Neural cell (in vitro differentiated cells): ENCODE measurements around the gene OPRD1. TPM values are rescaled to one million over a fixed set of nuclear protein-coding genes. Genes with fewer than 3 reads are reported as not detected.

Experiments used
- H2AFZ ChIP-seq: fragments of 200-600, 300-800 bp; sonication (generic), shearing (Covaris generic); 2 replicates; pipeline ENCODE4 v1.6.0; 2014; ENCODE audit warnings: low read depth, mild to moderate bottlenecking, antibody characterized with exemption, low read length, moderate library complexity
- H3F3A ChIP-seq: fragments of 200-600 bp; shearing (Covaris generic); 2 replicates; pipeline ENCODE4 v1.6.1; 2016; ENCODE audit warnings: mild to moderate bottlenecking, moderate library complexity, mixed read lengths, antibody characterized with exemption, low read length; ENCODE audit not compliant: insufficient read depth, poor library complexity, severe bottlenecking
- H3K27ac ChIP-seq: fragments of 200-600, 300-800 bp; sonication (generic), shearing (Covaris generic); 2 replicates; pipeline ENCODE4 v1.5.1; 2014; ENCODE audit warnings: mild to moderate bottlenecking, low read length, moderate library complexity
- H3K27me3 ChIP-seq: fragments of 300-800, 200-600 bp; sonication (generic), shearing (Covaris generic); 2 replicates; pipeline ENCODE4 v1.6.0; 2014; ENCODE audit warnings: mild to moderate bottlenecking, low read depth, low read length, moderate library complexity; ENCODE audit not compliant: insufficient read depth
- H3K36me3 ChIP-seq: fragments of 300-800, 200-600 bp; sonication (generic), shearing (Covaris generic); 2 replicates; pipeline ENCODE4 v1.5.1; 2014; ENCODE audit warnings: mild to moderate bottlenecking, antibody characterized with exemption, low read length, moderate library complexity; ENCODE audit not compliant: insufficient read depth
- H3K4me2 ChIP-seq: fragments of 300-800, 200-600 bp; sonication (generic), shearing (Covaris generic); 2 replicates; pipeline ENCODE4 v1.6.0; 2014; ENCODE audit warnings: mild to moderate bottlenecking, low read length
- H3K4me3 ChIP-seq: fragments of 300-800, 200-600 bp; sonication (generic), shearing (Covaris generic); 2 replicates; pipeline ENCODE4 v1.5.1; 2014; ENCODE audit warnings: mild to moderate bottlenecking, low read length, moderate library complexity
- H3K79me2 ChIP-seq: fragments of 200-600 bp; shearing (Covaris generic); replicated peaks from 2 replicates; pipeline ENCODE4 v1.6.0; 2014; ENCODE audit warnings: mild to moderate bottlenecking, low read length, moderate library complexity; ENCODE audit not compliant: insufficient read depth
- H3K9ac ChIP-seq: fragments of 300-800, 200-600 bp; sonication (generic), shearing (Covaris generic); 2 replicates; pipeline ENCODE4 v1.6.1; 2016; ENCODE audit warnings: mild to moderate bottlenecking, low read length, mixed read lengths
- H3K9me2 ChIP-seq: fragments of 200-600 bp; shearing (Covaris generic); 2 replicates; pipeline ENCODE4 v1.6.1; 2016; ENCODE audit warnings: mild to moderate bottlenecking, low read length, mixed read lengths; ENCODE audit not compliant: insufficient read depth
- H3K9me3 ChIP-seq: fragments of 200-600, 300-800 bp; sonication (generic), shearing (Covaris generic); 2 replicates; pipeline ENCODE4 v1.6.1; 2016; ENCODE audit warnings: mild to moderate bottlenecking, mixed run types, low read length, moderate library complexity, mixed read lengths
- H4K20me1 ChIP-seq: fragments of 200-600 bp; shearing (Covaris generic); 2 replicates; pipeline ENCODE4 v1.6.1; 2016; ENCODE audit warnings: mild to moderate bottlenecking, mixed run types; ENCODE audit not compliant: insufficient read depth
- EP300 ChIP-seq: fragments of 450-650 bp; conservative IDR thresholded peaks from 2 replicates; pipeline ENCODE4 v1.6.1; 2014; ENCODE audit warnings: antibody characterized with exemption, mild to moderate bottlenecking, moderate library complexity; ENCODE audit not compliant: poor library complexity, severe bottlenecking
- EZH2 ChIP-seq: fragments of 200-600, 300-800 bp; shearing (Covaris generic), sonication (generic); IDR thresholded peaks from 2 replicates; pipeline ENCODE4 v1.6.1; 2014; ENCODE audit warnings: antibody characterized with exemption, low read length, borderline replicate concordance, mild to moderate bottlenecking; ENCODE audit not compliant: insufficient read depth, poor library complexity, severe bottlenecking
- MXI1 ChIP-seq: fragments of 450-650 bp; conservative IDR thresholded peaks from 2 replicates; pipeline ENCODE4 v1.6.1; 2014; ENCODE audit warnings: antibody characterized with exemption, mild to moderate bottlenecking; ENCODE audit not compliant: poor library complexity, severe bottlenecking
- POLR2AphosphoS5 ChIP-seq: IDR thresholded peaks from 2 replicates; pipeline ENCODE4 v1.6.1; 2012
- RAD21 ChIP-seq: fragments of 450-650 bp; conservative IDR thresholded peaks from 2 replicates; pipeline ENCODE4 v1.6.1; 2014; ENCODE audit warnings: antibody characterized with exemption, mild to moderate bottlenecking, moderate library complexity
- SMC3 ChIP-seq: fragments of 450-650 bp; conservative IDR thresholded peaks from 2 replicates; pipeline ENCODE4 v1.6.1; 2014; ENCODE audit warnings: antibody characterized with exemption, mild to moderate bottlenecking, moderate library complexity; ENCODE audit not compliant: poor library complexity
- TAF1 ChIP-seq: IDR thresholded peaks from 2 replicates; pipeline ENCODE4 v1.6.1; 2012; ENCODE audit warnings: low read depth
- polyA plus RNA-seq: library from polyadenylated mRNA; depleted of rRNA; stranded (reverse); fragments of >200 nt; gene quantifications from 2 replicates; pipeline ENCODE4 v1.2.3, GENCODE V29; 2014
- TF ChIP-seq, protein P1 (sequence below): IDR thresholded peaks from 2 replicates; pipeline ENCODE4 v1.6.1; 2012; ENCODE audit warnings: borderline replicate concordance
- TF ChIP-seq, protein P2 (sequence below): fragments of 450-650 bp; IDR thresholded peaks from 2 replicates; pipeline ENCODE4 v1.5.1; 2014; ENCODE audit warnings: antibody characterized with exemption, mild to moderate bottlenecking, moderate library complexity; ENCODE audit not compliant: poor library complexity, severe bottlenecking

Gene OPRD1
- polyA plus RNA-seq, 1 donor from 2014 or later, result 0.09 TPM

DNA sequence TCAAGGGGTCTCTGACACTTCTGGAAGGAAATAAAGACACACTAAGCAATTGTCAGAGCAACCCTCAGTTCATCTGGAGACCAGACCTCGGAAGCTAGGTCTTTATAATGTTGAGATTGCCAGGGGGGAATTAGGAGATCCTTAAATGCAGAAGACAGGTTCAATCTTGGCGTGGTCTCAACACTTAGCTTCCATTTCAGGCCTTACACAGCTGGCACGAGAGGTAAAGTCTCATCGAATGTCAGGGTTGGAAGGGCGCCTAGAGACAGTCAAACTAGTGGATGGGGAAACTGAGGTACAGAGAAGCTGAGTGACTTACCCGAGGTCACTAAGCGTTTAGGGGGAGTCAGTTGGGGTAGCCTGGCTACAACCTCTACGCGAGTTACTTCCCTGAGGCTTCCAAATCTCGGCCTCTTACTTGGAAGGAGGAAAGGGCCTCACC, 101.8 kb downstream of the OPRD1 start:
- no peak overlapping the region for H3K4me2 ChIP-seq
- H4K20me1 ChIP-seq, result no peaks in the 10 kb centered on the region
- no peaks in the 10 kb centered on the region for H3K36me3 ChIP-seq
- H3K27ac ChIP-seq, result no peak overlapping the region
- H3K9ac ChIP-seq, result peak overlapping the region; percentile 30
- no peaks in the 10 kb centered on the region for H3K9me3 ChIP-seq
- peak overlapping the region; percentile 74 for H3K4me3 ChIP-seq
- H3K9me2 ChIP-seq, result no peaks in the 10 kb centered on the region
- peaks cover 32% of the 10 kb centered on the region for H3K79me2 ChIP-seq
- H3K27me3 ChIP-seq, result no peaks in the 10 kb centered on the region
- H3F3A ChIP-seq, result no peaks in the 10 kb centered on the region
- peak overlapping the region; percentile 19 for H2AFZ ChIP-seq
- TF ChIP-seq EP300, result no peak
- no peak for TF ChIP-seq EZH2
- TF ChIP-seq POLR2AphosphoS5, result no peak
- TF ChIP-seq SMC3, result no peak
- TF ChIP-seq, protein P1, sequence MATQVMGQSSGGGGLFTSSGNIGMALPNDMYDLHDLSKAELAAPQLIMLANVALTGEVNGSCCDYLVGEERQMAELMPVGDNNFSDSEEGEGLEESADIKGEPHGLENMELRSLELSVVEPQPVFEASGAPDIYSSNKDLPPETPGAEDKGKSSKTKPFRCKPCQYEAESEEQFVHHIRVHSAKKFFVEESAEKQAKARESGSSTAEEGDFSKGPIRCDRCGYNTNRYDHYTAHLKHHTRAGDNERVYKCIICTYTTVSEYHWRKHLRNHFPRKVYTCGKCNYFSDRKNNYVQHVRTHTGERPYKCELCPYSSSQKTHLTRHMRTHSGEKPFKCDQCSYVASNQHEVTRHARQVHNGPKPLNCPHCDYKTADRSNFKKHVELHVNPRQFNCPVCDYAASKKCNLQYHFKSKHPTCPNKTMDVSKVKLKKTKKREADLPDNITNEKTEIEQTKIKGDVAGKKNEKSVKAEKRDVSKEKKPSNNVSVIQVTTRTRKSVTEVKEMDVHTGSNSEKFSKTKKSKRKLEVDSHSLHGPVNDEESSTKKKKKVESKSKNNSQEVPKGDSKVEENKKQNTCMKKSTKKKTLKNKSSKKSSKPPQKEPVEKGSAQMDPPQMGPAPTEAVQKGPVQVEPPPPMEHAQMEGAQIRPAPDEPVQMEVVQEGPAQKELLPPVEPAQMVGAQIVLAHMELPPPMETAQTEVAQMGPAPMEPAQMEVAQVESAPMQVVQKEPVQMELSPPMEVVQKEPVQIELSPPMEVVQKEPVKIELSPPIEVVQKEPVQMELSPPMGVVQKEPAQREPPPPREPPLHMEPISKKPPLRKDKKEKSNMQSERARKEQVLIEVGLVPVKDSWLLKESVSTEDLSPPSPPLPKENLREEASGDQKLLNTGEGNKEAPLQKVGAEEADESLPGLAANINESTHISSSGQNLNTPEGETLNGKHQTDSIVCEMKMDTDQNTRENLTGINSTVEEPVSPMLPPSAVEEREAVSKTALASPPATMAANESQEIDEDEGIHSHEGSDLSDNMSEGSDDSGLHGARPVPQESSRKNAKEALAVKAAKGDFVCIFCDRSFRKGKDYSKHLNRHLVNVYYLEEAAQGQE, result no peak
- no peak for TF ChIP-seq TAF1
- TF ChIP-seq, protein P2, sequence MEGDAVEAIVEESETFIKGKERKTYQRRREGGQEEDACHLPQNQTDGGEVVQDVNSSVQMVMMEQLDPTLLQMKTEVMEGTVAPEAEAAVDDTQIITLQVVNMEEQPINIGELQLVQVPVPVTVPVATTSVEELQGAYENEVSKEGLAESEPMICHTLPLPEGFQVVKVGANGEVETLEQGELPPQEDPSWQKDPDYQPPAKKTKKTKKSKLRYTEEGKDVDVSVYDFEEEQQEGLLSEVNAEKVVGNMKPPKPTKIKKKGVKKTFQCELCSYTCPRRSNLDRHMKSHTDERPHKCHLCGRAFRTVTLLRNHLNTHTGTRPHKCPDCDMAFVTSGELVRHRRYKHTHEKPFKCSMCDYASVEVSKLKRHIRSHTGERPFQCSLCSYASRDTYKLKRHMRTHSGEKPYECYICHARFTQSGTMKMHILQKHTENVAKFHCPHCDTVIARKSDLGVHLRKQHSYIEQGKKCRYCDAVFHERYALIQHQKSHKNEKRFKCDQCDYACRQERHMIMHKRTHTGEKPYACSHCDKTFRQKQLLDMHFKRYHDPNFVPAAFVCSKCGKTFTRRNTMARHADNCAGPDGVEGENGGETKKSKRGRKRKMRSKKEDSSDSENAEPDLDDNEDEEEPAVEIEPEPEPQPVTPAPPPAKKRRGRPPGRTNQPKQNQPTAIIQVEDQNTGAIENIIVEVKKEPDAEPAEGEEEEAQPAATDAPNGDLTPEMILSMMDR, result no peak
- no peak for TF ChIP-seq MXI1

DNA sequence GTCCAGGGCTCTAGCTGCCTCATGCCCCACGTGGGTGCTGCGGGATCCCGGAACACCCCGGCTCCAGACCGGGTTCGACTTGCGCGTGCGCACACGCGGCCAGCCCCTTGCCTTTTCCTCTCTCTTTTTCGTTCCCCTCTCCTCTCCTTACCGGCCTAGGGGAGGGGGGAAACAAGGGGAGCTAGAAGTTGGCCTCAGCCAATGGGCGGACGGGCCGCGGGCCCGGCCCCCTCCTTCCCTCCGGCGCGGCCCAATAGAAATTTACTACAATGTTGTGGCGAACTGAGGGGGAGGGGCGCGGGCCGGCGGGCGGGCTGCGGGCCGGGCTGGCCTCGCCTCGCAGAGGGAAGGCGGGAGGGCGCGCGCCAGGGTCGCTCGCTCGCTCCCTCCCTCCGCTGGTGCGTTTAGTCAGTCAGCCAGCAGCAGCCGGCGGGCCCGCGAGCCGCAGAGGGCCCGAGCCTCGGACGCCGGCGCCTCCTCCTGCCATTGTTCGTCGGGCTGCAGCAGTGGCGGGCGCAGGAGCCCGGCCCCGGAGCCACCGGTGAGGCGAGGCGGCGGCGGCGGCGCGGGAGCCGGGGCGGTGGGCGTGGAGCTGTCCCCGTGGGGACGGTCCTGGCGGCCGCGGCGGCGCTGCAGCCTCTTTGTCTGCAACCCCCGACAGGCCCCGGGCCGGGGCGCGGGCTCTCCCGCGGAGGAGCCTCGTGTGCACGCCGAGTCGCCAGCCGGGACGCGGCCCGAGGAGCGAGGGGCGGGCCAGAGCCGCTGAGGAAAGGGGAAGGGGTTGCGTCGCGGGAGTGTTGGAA, 102.5 kb downstream of the OPRD1 start, which contains the start of gene EPB41:
Gene EPB41 (plus strand): TSS at position 342 of the 803 bp plus-strand sequence. CDS start 72,869 bp downstream, outside the sequence.
- no peaks in the 10 kb centered on the region for H3K9me2 ChIP-seq
- H3K79me2 ChIP-seq, result peaks cover 38% of the 10 kb centered on the region
- H3F3A ChIP-seq, result no peaks in the 10 kb centered on the region
- no peaks in the 10 kb centered on the region for H4K20me1 ChIP-seq
- TF ChIP-seq, protein P1, result peak; percentile 19
- TF ChIP-seq MXI1 (peak; percentile 58), EP300 (peak; percentile 37), RAD21 (peak; percentile 26), EZH2 (no peak), POLR2AphosphoS5 (peak; percentile 91), SMC3 (peak; percentile 10), TAF1 (peak; percentile 54)
- TF ChIP-seq, protein P2, result peak; percentile 26
- no peaks in the 10 kb centered on the region for H3K9me3 ChIP-seq
- no peaks in the 10 kb centered on the region for H3K36me3 ChIP-seq
- H3K27me3 ChIP-seq, result no peaks in the 10 kb centered on the region
- peak within 1 kb of the TSS; percentile 19 for H2AFZ ChIP-seq
- H3K9ac ChIP-seq, result peak within 1 kb of the TSS; percentile 86
- peak within 1 kb of the TSS; percentile 83 for H3K27ac ChIP-seq
- peak within 1 kb of the TSS; percentile 92 for H3K4me2 ChIP-seq
- H3K4me3 ChIP-seq, result peak within 1 kb of the TSS; percentile 74
